ENCODE results near the gene GABPB1.

The GABPB1 gene

GRCh38 chr15:50236433-50236832 is 118.6 kb downstream of the GABPB1 start:
- DNase-seq = no peak

- DNase-seq = no peak
Measured at GRCh38 chr15:50235794-50236193, 119.2 kb downstream of the GABPB1 start.

GRCh38 chr15:50234764-50235163 is 120.2 kb downstream of the GABPB1 start:
- no peak for DNase-seq

- DNase-seq = no peak
Measured at GRCh38 chr15:50233192-50233736, 121.7 kb downstream of the GABPB1 start.

GRCh38 chr15:50232791-50233190 is 122.2 kb downstream of the GABPB1 start:
- no peak for DNase-seq

GRCh38 chr15:50231761-50232160 is 123.2 kb downstream of the GABPB1 start:
- DNase-seq = no peak

GRCh38 chr15:50229336-50229735 is 125.7 kb downstream of the GABPB1 start:
- DNase-seq = no peak

GRCh38 chr15:50228866-50229265 is 126.1 kb downstream of the GABPB1 start:
- no peak for DNase-seq

- no peak for DNase-seq
Measured at GRCh38 chr15:50227076-50227475, 127.9 kb downstream of the GABPB1 start.

GRCh38 chr15:50225938-50226337 is 129.1 kb downstream of the GABPB1 start:
- no peak for DNase-seq
